ENCODE data around the gene EPS8L1.

GRCh38 chr19:55067869-55068268, 7.8 kb upstream of the EPS8L1 start:
- no peak for TF ChIP-seq CTCF (conservative IDR thresholded peaks at IDR 0.05 in 1 of 2, IDR thresholded peaks at IDR 0.05 in 1 of 2; ENCODE audit: extremely low read depth in 1 of 2, insufficient read depth in 1 of 2, low read depth in 1 of 2, low read length in 2 of 2)
- no peak for TF ChIP-seq EZH2 (IDR thresholded peaks at IDR 0.05; ENCODE audit: borderline replicate concordance, low read length)

All from mammary epithelial cell (primary cell).